ENCODE measurements around the gene EARS2.

DNA sequence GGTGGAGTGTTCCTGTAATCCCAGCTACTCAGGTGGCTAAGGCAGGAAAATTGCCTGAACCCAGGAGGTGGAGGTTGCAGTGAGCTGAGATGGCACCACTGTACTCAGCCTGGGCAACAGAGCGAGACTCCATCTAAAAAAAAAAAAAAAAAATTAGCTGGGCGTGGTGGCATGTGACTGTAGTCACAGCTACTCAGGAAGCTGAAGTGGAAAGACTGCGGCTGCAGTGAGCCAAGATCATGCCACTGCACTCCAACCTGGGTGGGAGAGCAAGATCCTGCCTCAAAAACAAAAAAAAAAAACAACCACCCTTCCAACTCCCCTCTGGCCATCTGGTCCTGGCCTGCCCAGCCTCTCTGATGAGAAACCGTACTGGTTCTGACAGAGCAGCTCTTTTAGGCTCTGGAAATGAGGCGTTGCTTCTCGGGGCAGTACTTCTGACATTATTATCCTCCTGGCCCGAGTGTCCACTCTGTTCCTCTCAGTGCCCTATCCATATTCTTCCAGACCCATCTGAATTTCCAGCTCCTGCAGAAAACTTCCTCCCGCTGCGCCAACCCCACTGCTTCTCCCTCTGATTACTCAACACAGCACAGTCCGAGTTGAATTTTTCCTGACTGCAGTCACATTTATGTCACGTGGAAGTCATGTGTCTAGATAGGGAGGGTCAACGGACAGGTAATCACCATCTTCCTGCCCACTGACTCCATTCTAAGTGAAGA is 60.2 kb downstream of the EARS2 start:
- TF ChIP-seq, protein P1, sequence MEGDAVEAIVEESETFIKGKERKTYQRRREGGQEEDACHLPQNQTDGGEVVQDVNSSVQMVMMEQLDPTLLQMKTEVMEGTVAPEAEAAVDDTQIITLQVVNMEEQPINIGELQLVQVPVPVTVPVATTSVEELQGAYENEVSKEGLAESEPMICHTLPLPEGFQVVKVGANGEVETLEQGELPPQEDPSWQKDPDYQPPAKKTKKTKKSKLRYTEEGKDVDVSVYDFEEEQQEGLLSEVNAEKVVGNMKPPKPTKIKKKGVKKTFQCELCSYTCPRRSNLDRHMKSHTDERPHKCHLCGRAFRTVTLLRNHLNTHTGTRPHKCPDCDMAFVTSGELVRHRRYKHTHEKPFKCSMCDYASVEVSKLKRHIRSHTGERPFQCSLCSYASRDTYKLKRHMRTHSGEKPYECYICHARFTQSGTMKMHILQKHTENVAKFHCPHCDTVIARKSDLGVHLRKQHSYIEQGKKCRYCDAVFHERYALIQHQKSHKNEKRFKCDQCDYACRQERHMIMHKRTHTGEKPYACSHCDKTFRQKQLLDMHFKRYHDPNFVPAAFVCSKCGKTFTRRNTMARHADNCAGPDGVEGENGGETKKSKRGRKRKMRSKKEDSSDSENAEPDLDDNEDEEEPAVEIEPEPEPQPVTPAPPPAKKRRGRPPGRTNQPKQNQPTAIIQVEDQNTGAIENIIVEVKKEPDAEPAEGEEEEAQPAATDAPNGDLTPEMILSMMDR (IDR thresholded peaks at IDR 0.05; ENCODE audit: borderline replicate concordance, extremely low read depth, low read length, poor library complexity, severe bottlenecking): no peak
- no peak for TF ChIP-seq EZH2 (IDR thresholded peaks at IDR 0.05; ENCODE audit: borderline replicate concordance, low read depth, low read length, severe bottlenecking)

All from DND-41 (cell line).